SK-N-SH (cell line): ENCODE measurements around the gene AGMO. TPM values are rescaled to one million over a fixed set of nuclear protein-coding genes. Genes with fewer than 3 reads are reported as not detected.

Source experiments
- CTCF ChIA-PET: fragments of 300-600, 350-600 bp; formaldehyde crosslinking; extraction: SDS; loops from one replicate; lab custom pipeline; 2021; lab: Yijun Ruan, JAX
- POLR2A ChIA-PET: fragments of 350-600 bp; sonication (Branson Sonifier 250); formaldehyde crosslinking; extraction: SDS; loops from one replicate; lab custom pipeline; 2020; ENCODE audit warnings: antibody characterized with exemption, inconsistent platforms; lab: Yijun Ruan, JAX
- DNase-seq: peaks from one replicate; pipeline ENCODE4 v3.0.0; 2012
- H2AFZ ChIP-seq: fragments of 200-600 bp; sonication (generic); 2 replicates; pipeline ENCODE4 v1.8.1; 2016; ENCODE audit warnings: antibody characterized with exemption, mild to moderate bottlenecking, low read depth
- H3F3A ChIP-seq: fragments of 200-600 bp; sonication (generic); replicated peaks from 2 replicates; pipeline ENCODE3; 2016; ENCODE audit warnings: antibody characterized with exemption, mild to moderate bottlenecking; ENCODE audit not compliant: insufficient read depth
- H3K27ac ChIP-seq, 2 experiments: fragments of 200-500 bp in 1 of 2; fragments of 200-600 bp in 1 of 2; sonication (Bioruptor generic) in 1 of 2; sonication (generic), shearing (Covaris generic) in 1 of 2; 2 replicates each; pipeline versions ENCODE4 v1.5.1 to v1.6.1; 2014 to 2016; ENCODE audit warnings: low read depth in 2 of 2, inconsistent platforms in 1 of 2, low read length in 1 of 2, mild to moderate bottlenecking in 1 of 2, mixed read lengths in 1 of 2
- H3K27me3 ChIP-seq: fragments of 200-600 bp; sonication (generic), shearing (Covaris generic); 2 replicates; pipeline ENCODE4 v1.6.1; 2016; ENCODE audit warnings: mixed run types; ENCODE audit not compliant: insufficient read depth
- H3K36me3 ChIP-seq, 2 experiments: fragments of 200-500 bp in 1 of 2; fragments of 200-600 bp in 1 of 2; sonication (Bioruptor generic) in 1 of 2; sonication (generic) in 1 of 2; replicated peaks in 1 of 2; 2 replicates each; pipeline versions ENCODE3 to v1.5.1; 2014 to 2016; ENCODE audit warnings: low read length in 1 of 2, mild to moderate bottlenecking in 1 of 2; ENCODE audit not compliant: insufficient read depth in 2 of 2, control insufficient read depth in 1 of 2
- H3K4me1 ChIP-seq, 2 experiments: fragments of 200-500 bp in 1 of 2; fragments of 200-600 bp in 1 of 2; sonication (Bioruptor generic) in 1 of 2; sonication (generic), shearing (Covaris generic) in 1 of 2; 2 replicates each; pipeline versions ENCODE4 v1.5.1 to v1.6.1; 2014 to 2016; ENCODE audit warnings: low read depth in 1 of 2, low read length in 1 of 2, mixed run types in 1 of 2; ENCODE audit not compliant: insufficient read depth in 2 of 2, control insufficient read depth in 1 of 2
- H3K4me2 ChIP-seq: fragments of 200-600 bp; sonication (generic), shearing (Covaris generic); 2 replicates; pipeline ENCODE4 v1.6.1; 2017; ENCODE audit warnings: mixed run types
- H3K4me3 ChIP-seq, 2 experiments: fragments of 200-500 bp in 1 of 2; fragments of 200-600 bp in 1 of 2; sonication (Bioruptor generic) in 1 of 2; sonication (generic), shearing (Covaris generic) in 1 of 2; 2 replicates each; pipeline versions ENCODE4 v1.5.1 to v1.8.1; 2014 to 2016; ENCODE audit warnings: low read depth in 2 of 2, inconsistent platforms in 1 of 2, low read length in 1 of 2, mild to moderate bottlenecking in 1 of 2, mixed read lengths in 1 of 2, moderate library complexity in 1 of 2
- H3K79me2 ChIP-seq: fragments of 200-600 bp; sonication (generic); 2 replicates; pipeline ENCODE4 v1.8.1; 2017; ENCODE audit warnings: mild to moderate bottlenecking; ENCODE audit not compliant: insufficient read depth
- H3K9ac ChIP-seq: fragments of 200-600 bp; sonication (generic); 2 replicates; pipeline ENCODE4 v1.6.1; 2017; ENCODE audit warnings: mixed run types
- H3K9me2 ChIP-seq: fragments of 200-600 bp; sonication (generic); 2 replicates; pipeline ENCODE4 v1.6.1; 2017; ENCODE audit warnings: mixed run types
- H3K9me3 ChIP-seq: fragments of 200-600 bp; sonication (generic); 2 replicates; pipeline ENCODE4 v1.6.1; 2017; ENCODE audit warnings: mixed run types, mild to moderate bottlenecking, moderate library complexity
- H4K20me1 ChIP-seq: fragments of 200-600 bp; sonication (generic); 2 replicates; pipeline ENCODE4 v1.6.1; 2017; ENCODE audit warnings: mild to moderate bottlenecking, mixed run types; ENCODE audit not compliant: insufficient read depth
- CHD2 ChIP-seq: fragments of 150-350 bp; IDR thresholded peaks from 2 replicates; pipeline ENCODE4 v1.6.1; 2018; ENCODE audit warnings: low read length; ENCODE audit not compliant: partially characterized antibody
- ELF1 ChIP-seq: IDR thresholded peaks from 2 replicates; pipeline ENCODE4 v1.4.0; 2012
- FOXJ3 ChIP-seq: sonication (generic); formaldehyde crosslinking; IDR thresholded peaks from 2 replicates; pipeline ENCODE4 v1.5.1; 2020; ENCODE audit warnings: mild to moderate bottlenecking, missing genetic modification reagents
- FOXM1 ChIP-seq: IDR thresholded peaks from 2 replicates; pipeline ENCODE4 v1.4.0; 2012; ENCODE audit warnings: low read depth, mild to moderate bottlenecking
- GATA2 ChIP-seq: sonication (generic); formaldehyde crosslinking; IDR thresholded peaks from 2 replicates; pipeline ENCODE4 v1.5.0; 2020; ENCODE audit warnings: mild to moderate bottlenecking, missing genetic modification reagents
- MXI1 ChIP-seq: IDR thresholded peaks from 2 replicates; pipeline ENCODE4 v1.6.1; 2012; ENCODE audit warnings: mild to moderate bottlenecking, low read depth, low read length, improper control_type of control experiment
- RAD21 ChIP-seq: IDR thresholded peaks from 2 replicates; pipeline ENCODE4 v1.6.1; 2012; ENCODE audit warnings: mild to moderate bottlenecking, low read length
- RCOR1 ChIP-seq: fragments of 150-350 bp; IDR thresholded peaks from 2 replicates; pipeline ENCODE4 v1.6.1; 2017; ENCODE audit warnings: antibody characterized with exemption, low read length
- SMC3 ChIP-seq: IDR thresholded peaks from 2 replicates; pipeline ENCODE4 v1.6.1; 2012; ENCODE audit warnings: low read depth, low read length, improper control_type of control experiment
- TAF1 ChIP-seq: IDR thresholded peaks from 2 replicates; pipeline ENCODE4 v1.6.1; 2012; ENCODE audit warnings: low read depth, mild to moderate bottlenecking, low read length, moderate library complexity, borderline replicate concordance
- TCF12 ChIP-seq: IDR thresholded peaks from 2 replicates; pipeline ENCODE4 v1.4.0; 2012
- TEAD4 ChIP-seq: IDR thresholded peaks from 2 replicates; pipeline ENCODE4 v1.4.0; 2012; ENCODE audit warnings: mild to moderate bottlenecking, borderline replicate concordance; ENCODE audit not compliant: insufficient read depth
- USF2 ChIP-seq: fragments of 150-350 bp; IDR thresholded peaks from 2 replicates; pipeline ENCODE4 v1.6.1; 2017; ENCODE audit warnings: antibody characterized with exemption, low read length, low read depth, borderline replicate concordance
- ZBTB33 ChIP-seq: IDR thresholded peaks from 2 replicates; pipeline ENCODE4 v1.4.0; 2012; ENCODE audit warnings: low read depth, borderline replicate concordance
- WGBS: methylation state at CpG from one replicate; pipeline ENCODE4 v1.1.6; 2017; ENCODE audit warnings: low lambda C conversion rate; 5-methylcytosine and 5-hydroxymethylcytosine counted together
- polyA plus RNA-seq, 3 experiments: library from polyadenylated mRNA; depleted of rRNA; stranded (reverse); fragments of >200 nt; gene quantifications; 2 replicates each; pipeline ENCODE4 v1.2.3, GENCODE V29; 2012
- TF ChIP-seq, protein P1 (sequence below): IDR thresholded peaks from 2 replicates; pipeline ENCODE4 v1.4.0; 2012; ENCODE audit warnings: low read depth, borderline replicate concordance
- TF ChIP-seq, protein P2 (sequence below): fragments of 150-350 bp; IDR thresholded peaks from 2 replicates; pipeline ENCODE4 v1.6.1; 2016; ENCODE audit warnings: mild to moderate bottlenecking, low read depth, low read length
- TF ChIP-seq, protein P3 (sequence below): fragments of 200-600 bp; sonication (generic); IDR thresholded peaks from 2 replicates; pipeline ENCODE4 v1.6.1; 2017; ENCODE audit warnings: antibody characterized with exemption, mild to moderate bottlenecking, moderate library complexity

Gene AGMO
- polyA plus RNA-seq, 1 of the 3 experiments (the other 2 are of a cell fraction), result 0.05 TPM

DNA sequence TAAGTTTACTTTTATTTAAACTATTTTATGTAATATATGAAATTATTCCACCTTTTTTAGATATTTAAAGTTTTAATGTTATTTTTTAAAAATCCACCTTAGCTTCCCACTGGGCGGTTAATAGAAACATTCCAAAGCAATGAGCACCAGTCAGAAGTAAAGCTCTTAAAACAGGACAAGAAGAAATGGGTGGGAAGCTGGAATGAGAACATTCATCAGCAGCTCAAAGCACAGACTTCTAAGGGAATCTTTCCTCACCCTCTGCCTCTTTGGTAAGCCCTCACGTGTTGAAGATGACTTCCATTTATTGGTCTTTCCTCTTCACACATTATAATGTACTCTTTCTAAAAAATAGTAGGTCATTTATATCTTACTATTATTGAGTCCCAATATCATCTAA, 3.1 kb downstream of the AGMO start:
- Histone ChIP-seq H3K79me2 (no peaks in the 10 kb centered on the region), H3F3A (peaks cover 3% of the 10 kb centered on the region), H3K9me2 (no peaks in the 10 kb centered on the region), H3K4me1 (peaks cover 5 to 10% of the 10 kb centered on the region in 2 experiments; a peak in 3 of 4 replicates), H3K27me3 (no peaks in the 10 kb centered on the region; the same call in 1 of the 2 replicates), H4K20me1 (no peaks in the 10 kb centered on the region), H3K27ac (no peak overlapping the region), H3K4me3 (no peak overlapping the region), H2AFZ (no peak overlapping the region), H3K9ac (no peak overlapping the region), H3K4me2 (no peak overlapping the region), H3K9me3 (no peaks in the 10 kb centered on the region), H3K36me3 (no peaks in the 10 kb centered on the region)
- TF ChIP-seq FOXM1, result no peak
- TF ChIP-seq FOXJ3 (CRISPR knock-in tag), result no peak
- no peak for TF ChIP-seq ZBTB33
- TF ChIP-seq SMC3, result no peak
- TF ChIP-seq ELF1, result no peak
- TF ChIP-seq, protein P1, sequence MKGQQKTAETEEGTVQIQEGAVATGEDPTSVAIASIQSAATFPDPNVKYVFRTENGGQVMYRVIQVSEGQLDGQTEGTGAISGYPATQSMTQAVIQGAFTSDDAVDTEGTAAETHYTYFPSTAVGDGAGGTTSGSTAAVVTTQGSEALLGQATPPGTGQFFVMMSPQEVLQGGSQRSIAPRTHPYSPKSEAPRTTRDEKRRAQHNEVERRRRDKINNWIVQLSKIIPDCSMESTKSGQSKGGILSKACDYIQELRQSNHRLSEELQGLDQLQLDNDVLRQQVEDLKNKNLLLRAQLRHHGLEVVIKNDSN, result no peak
- no peak for TF ChIP-seq RAD21
- TF ChIP-seq GATA2 (CRISPR knock-in tag), result no peak
- TF ChIP-seq, protein P2, sequence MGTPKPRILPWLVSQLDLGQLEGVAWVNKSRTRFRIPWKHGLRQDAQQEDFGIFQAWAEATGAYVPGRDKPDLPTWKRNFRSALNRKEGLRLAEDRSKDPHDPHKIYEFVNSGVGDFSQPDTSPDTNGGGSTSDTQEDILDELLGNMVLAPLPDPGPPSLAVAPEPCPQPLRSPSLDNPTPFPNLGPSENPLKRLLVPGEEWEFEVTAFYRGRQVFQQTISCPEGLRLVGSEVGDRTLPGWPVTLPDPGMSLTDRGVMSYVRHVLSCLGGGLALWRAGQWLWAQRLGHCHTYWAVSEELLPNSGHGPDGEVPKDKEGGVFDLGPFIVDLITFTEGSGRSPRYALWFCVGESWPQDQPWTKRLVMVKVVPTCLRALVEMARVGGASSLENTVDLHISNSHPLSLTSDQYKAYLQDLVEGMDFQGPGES, result no peak
- TF ChIP-seq USF2, result no peak
- TF ChIP-seq RCOR1, result no peak
- no peak for TF ChIP-seq CHD2
- no peak for TF ChIP-seq MXI1
- TF ChIP-seq, protein P3, sequence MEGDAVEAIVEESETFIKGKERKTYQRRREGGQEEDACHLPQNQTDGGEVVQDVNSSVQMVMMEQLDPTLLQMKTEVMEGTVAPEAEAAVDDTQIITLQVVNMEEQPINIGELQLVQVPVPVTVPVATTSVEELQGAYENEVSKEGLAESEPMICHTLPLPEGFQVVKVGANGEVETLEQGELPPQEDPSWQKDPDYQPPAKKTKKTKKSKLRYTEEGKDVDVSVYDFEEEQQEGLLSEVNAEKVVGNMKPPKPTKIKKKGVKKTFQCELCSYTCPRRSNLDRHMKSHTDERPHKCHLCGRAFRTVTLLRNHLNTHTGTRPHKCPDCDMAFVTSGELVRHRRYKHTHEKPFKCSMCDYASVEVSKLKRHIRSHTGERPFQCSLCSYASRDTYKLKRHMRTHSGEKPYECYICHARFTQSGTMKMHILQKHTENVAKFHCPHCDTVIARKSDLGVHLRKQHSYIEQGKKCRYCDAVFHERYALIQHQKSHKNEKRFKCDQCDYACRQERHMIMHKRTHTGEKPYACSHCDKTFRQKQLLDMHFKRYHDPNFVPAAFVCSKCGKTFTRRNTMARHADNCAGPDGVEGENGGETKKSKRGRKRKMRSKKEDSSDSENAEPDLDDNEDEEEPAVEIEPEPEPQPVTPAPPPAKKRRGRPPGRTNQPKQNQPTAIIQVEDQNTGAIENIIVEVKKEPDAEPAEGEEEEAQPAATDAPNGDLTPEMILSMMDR, result no peak
- no peak for TF ChIP-seq TCF12
- TF ChIP-seq TAF1, result no peak
- no peak for TF ChIP-seq TEAD4
- ChIA-PET POLR2A (no interaction called here), CTCF (interaction anchor here (1.0 to 1.6 kb wide), 3 partner anchors 9 to 234 kb away, joined by 3 read pairs; no protein-coding TSS in a partner anchor)
- 57% methylated on average over 2 of the region's 2 CpGs for WGBS
- no peak for DNase-seq
